Measurements from ENCODE around the gene SNAI3. TPM values are rescaled to one million over a fixed set of nuclear protein-coding genes. Genes with fewer than 3 reads are reported as not detected.

SNAI3 gene
- polyA plus RNA-seq, 1 experiment, result 0.04 TPM

- no peak for DNase-seq (ENCODE audit: low read depth, low spot score)
- POLR2A ChIA-PET, result no interaction called here
- CTCF ChIA-PET, result no interaction called here
- Histone ChIP-seq H3K9me3 (ENCODE audit: control insufficient read depth, insufficient read depth, low read length) (no peaks in the 10 kb centered on the region; the same call in 1 of the 2 replicates), H3K27me3 (ENCODE audit: control insufficient read depth, insufficient read depth, low read length) (peaks cover 28% of the 10 kb centered on the region), H3K4me3 (ENCODE audit: low read depth, low read length) (no peak overlapping the region), H3K27ac (ENCODE audit: low read depth, low read length) (no peak overlapping the region)
- TF ChIP-seq CTCF (IDR thresholded peaks at IDR 0.05; ENCODE audit: low read depth, low read length), result no peak
Measured at GRCh38 chr16:88691924-88692560, 5.7 kb upstream of the SNAI3 start.

DNA sequence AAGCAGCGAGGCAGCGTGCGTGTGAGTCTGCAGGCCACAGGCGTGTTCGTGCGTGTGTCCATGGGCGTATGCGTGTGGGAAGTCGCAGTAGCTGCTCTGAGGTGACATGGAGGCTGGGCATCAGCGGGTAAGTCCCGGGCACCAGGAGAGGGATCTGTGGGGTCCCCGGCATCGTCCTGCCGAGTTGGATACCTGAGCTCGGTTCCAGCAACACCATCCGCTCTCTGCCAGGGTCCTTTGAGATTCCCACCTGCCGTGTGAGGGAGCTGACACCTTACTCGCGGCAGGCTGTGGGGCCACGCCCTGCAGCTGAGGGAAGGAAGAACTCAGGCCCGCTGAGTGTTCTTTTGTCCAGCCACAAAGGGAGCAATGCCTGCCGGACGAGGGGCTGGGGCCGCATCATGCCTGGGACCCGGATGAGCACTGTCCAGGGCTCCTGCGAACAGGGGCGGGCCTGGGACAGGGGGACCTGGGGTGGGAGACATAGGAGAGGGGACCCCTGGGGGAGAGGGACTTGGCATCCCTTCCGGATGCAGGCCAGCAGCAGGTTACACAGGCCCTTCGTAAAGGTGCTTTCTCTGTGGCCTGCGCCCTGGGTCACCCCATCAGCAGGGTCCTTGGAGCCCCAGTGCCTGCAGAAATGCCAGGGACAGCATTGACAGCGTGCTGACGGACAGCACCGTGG lies 5.0 kb upstream of the SNAI3 start:
- no peak for TF ChIP-seq CTCF (IDR thresholded peaks at IDR 0.05; ENCODE audit: low read depth, low read length)
- peaks cover 29% of the 10 kb centered on the region for H3K27me3 ChIP-seq (ENCODE audit: control insufficient read depth, insufficient read depth, low read length)
- no peak for DNase-seq (ENCODE audit: low read depth, low spot score)
- ChIA-PET CTCF (no interaction called here), POLR2A (no interaction called here)
- no peak overlapping the region for H3K4me3 ChIP-seq (ENCODE audit: low read depth, low read length)
- H3K9me3 ChIP-seq (ENCODE audit: control insufficient read depth, insufficient read depth, low read length), result no peaks in the 10 kb centered on the region; the same call in 1 of the 2 replicates
- H3K27ac ChIP-seq (ENCODE audit: low read depth, low read length), result no peak overlapping the region

DNA sequence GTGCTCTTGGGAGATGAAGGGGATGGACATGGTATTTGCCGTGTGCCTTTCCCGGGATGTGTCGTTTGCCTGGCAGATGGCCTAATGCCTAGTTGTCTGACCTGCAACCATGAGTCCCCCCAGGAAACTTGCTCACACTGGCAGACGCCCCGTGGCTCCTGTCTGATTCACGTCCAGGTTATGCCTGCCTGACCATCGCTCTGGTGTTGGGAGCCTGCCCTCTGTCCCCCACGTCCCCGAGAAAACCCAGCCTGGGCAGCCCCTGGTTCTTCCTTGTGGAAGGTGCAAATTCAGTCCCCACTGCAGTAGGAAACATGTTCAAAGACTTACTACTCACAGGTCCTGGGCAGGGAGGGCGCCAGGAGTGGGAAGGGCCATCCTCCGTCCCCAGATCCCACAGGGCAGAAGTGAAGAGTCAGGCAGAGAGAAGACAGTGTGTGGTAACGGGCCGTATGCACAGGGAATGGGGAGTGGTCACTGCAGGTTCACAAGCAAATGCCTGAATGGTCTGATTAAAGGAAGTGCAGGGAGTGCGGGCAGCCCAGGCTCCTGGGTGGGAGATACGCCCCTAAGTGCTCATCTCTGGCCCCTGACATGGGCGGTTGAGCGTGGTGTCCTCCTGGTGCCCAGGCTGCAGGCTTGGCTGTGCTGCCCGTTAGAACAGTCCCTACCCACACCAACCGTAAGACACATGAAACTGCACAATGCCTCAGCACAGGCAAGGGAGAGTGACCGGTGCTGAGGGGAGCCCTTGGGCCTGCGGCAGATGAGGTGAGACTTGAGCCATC lies 4.2 kb upstream of the SNAI3 start:
- TF ChIP-seq CTCF (IDR thresholded peaks at IDR 0.05; ENCODE audit: low read depth, low read length), result no peak
- no peak overlapping the region for H3K4me3 ChIP-seq (ENCODE audit: low read depth, low read length)
- no peak overlapping the region for H3K27ac ChIP-seq (ENCODE audit: low read depth, low read length)
- H3K27me3 ChIP-seq (ENCODE audit: control insufficient read depth, insufficient read depth, low read length), result peaks cover 31% of the 10 kb centered on the region
- no peak for DNase-seq (ENCODE audit: low read depth, low spot score)
- H3K9me3 ChIP-seq (ENCODE audit: control insufficient read depth, insufficient read depth, low read length), result no peaks in the 10 kb centered on the region; the same call in 1 of the 2 replicates
- ChIA-PET CTCF (no interaction called here), POLR2A (no interaction called here)

DNA sequence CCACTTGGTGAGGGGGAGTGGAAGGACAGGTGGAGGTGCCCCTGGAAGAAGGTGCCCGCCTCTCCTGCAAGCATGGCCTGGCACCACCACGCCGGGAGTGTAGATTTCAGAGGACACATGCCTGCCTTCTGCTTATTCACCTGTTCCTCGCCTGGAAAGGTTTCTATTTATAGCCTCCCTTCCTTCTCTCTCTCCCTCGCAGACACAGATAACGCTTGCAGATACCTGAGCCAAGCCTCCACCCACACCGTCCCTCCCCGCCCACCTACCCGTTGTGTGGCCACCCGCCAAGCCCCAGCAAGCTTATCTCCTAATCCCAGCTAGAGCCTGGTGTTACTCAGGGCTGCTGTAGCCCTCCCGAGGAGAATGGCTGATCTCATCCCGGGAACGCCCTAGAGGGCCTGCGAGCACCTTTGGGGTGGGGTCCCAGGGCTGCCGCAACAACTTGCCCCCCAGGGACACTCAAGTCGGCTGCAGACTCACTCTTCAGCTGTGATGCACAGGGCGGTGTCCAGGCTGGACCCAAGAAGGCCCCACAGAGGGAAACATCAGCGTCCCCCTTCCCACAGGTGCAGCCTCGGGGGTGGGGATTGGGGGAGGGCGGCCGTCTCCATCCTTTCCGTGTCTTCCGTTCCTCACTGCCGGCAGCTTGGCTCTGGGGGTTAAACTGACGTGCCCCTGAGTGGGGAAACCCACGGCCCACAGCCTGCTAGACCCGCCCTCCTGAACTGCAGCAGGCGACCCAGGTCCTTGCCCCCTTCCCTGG lies 1.9 kb upstream of the SNAI3 start:
- no peak overlapping the region for H3K27ac ChIP-seq (ENCODE audit: low read depth, low read length)
- no peak for TF ChIP-seq CTCF (IDR thresholded peaks at IDR 0.05; ENCODE audit: low read depth, low read length)
- ChIA-PET CTCF (no interaction called here), POLR2A (interaction anchor here (0.6 kb wide), 1 partner anchor 27 kb away, joined by 3 read pairs; no protein-coding TSS in a partner anchor)
- no peaks in the 10 kb centered on the region; the same call in 1 of the 2 replicates for H3K9me3 ChIP-seq (ENCODE audit: control insufficient read depth, insufficient read depth, low read length)
- H3K27me3 ChIP-seq (ENCODE audit: control insufficient read depth, insufficient read depth, low read length), result peaks cover 31% of the 10 kb centered on the region
- DNase-seq (ENCODE audit: low read depth, low spot score), result no peak
- H3K4me3 ChIP-seq (ENCODE audit: low read depth, low read length), result no peak overlapping the region
